GM23338 (cell line): ENCODE measurements around the gene RAD9B. TPM values are rescaled to one million over a fixed set of nuclear protein-coding genes. Genes with fewer than 3 reads are reported as not detected.

Source experiments
- ATAC-seq: fragments of 200-7000 bp; cut with Tn5 transposase; 3 replicates; pipeline ENCODE4 v1.9.1; 2020
- DNase-seq: peaks from one replicate; pipeline ENCODE4 v3.0.0-alpha.2; 2015; ENCODE audit warnings: low spot score
- H2AFZ ChIP-seq: fragments of 200-600 bp; sonication (generic); 2 replicates; pipeline ENCODE4 v1.8.0; 2016; ENCODE audit warnings: antibody characterized with exemption, mild to moderate bottlenecking, moderate library complexity
- H3F3A ChIP-seq: fragments of 200-600 bp; sonication (generic); replicated peaks from 2 replicates; pipeline ENCODE4 v1.8.0; 2017; ENCODE audit warnings: antibody characterized with exemption, mixed run types, low read depth
- H3K27ac ChIP-seq: fragments of 200-600 bp; sonication (generic); 2 replicates; pipeline ENCODE4 v1.6.1; 2016; ENCODE audit warnings: low read depth
- H3K27me3 ChIP-seq: fragments of 200-600 bp; sonication (generic); 2 replicates; pipeline ENCODE4 v1.8.0; 2016; ENCODE audit warnings: mild to moderate bottlenecking, mixed run types, moderate library complexity; ENCODE audit not compliant: insufficient read depth
- H3K36me3 ChIP-seq: fragments of 200-600 bp; sonication (generic); 2 replicates; pipeline ENCODE4 v1.8.0; 2016; ENCODE audit warnings: mild to moderate bottlenecking; ENCODE audit not compliant: insufficient read depth
- H3K4me1 ChIP-seq: fragments of 200-600 bp; sonication (generic); 2 replicates; pipeline ENCODE4 v1.8.0; 2016; ENCODE audit warnings: mild to moderate bottlenecking, moderate library complexity; ENCODE audit not compliant: insufficient read depth
- H3K4me2 ChIP-seq: fragments of 200-600 bp; sonication (generic); 2 replicates; pipeline ENCODE4 v1.7.1; 2017; ENCODE audit warnings: mixed run types
- H3K4me3 ChIP-seq: fragments of 200-600 bp; sonication (generic); 2 replicates; pipeline ENCODE4 v1.6.1; 2016; ENCODE audit warnings: mixed run types
- H3K79me2 ChIP-seq: fragments of 200-600 bp; sonication (generic); replicated peaks from 2 replicates; pipeline ENCODE4 v1.8.0; 2017; ENCODE audit warnings: mild to moderate bottlenecking; ENCODE audit not compliant: insufficient read depth
- H3K9me2 ChIP-seq: fragments of 200-600 bp; sonication (generic); 2 replicates; pipeline ENCODE4 v1.8.0; 2017; ENCODE audit not compliant: insufficient read depth
- H4K20me1 ChIP-seq: fragments of 200-600 bp; sonication (generic); replicated peaks from 2 replicates; pipeline ENCODE4 v1.8.0; 2017; ENCODE audit warnings: mild to moderate bottlenecking; ENCODE audit not compliant: insufficient read depth
- H3K27ac Mint-ChIP-seq: 2 replicates; pipeline ENCODE4 v1.8.0; 2020; ENCODE audit warnings: inconsistent platforms, mild to moderate bottlenecking, moderate library complexity, mixed read lengths
- H3K27me3 Mint-ChIP-seq: 3 replicates; pipeline ENCODE4 v1.8.0; 2022; ENCODE audit warnings: low read depth, mild to moderate bottlenecking, moderate library complexity, mixed read lengths, inconsistent platforms; ENCODE audit not compliant: insufficient read depth, poor library complexity
- H3K36me3 Mint-ChIP-seq: 3 replicates; pipeline ENCODE4 v1.8.0; 2021; ENCODE audit warnings: low read depth, mild to moderate bottlenecking, inconsistent platforms, moderate library complexity, mixed read lengths
- H3K4me1 Mint-ChIP-seq: 3 replicates; pipeline ENCODE4 v1.8.0; 2020; ENCODE audit warnings: mild to moderate bottlenecking, inconsistent platforms, mixed read lengths
- H3K4me3 Mint-ChIP-seq: 3 replicates; pipeline ENCODE4 v1.8.0; 2021; ENCODE audit warnings: moderate library complexity, mild to moderate bottlenecking, inconsistent platforms, mixed read lengths
- H3K9me3 Mint-ChIP-seq: 3 replicates; pipeline ENCODE4 v1.8.0; 2020; ENCODE audit warnings: moderate library complexity, mild to moderate bottlenecking, inconsistent platforms, mixed read lengths
- CREB1 ChIP-seq: fragments of 250-450 bp; sonication (Bioruptor Pico); IDR thresholded peaks from 2 replicates; pipeline ENCODE4 v1.5.0; 2020; ENCODE audit warnings: low read depth, mild to moderate bottlenecking, moderate library complexity
- CTCF ChIP-seq, 2 experiments: fragments of 200-600 bp in 1 of 2; sonication (generic) in 1 of 2; conservative IDR thresholded peaks; 2 replicates each; pipeline versions ENCODE4 v1.5.1 to v1.6.1; 2016 to 2017; ENCODE audit warnings: antibody characterized with exemption in 2 of 2, low read depth in 2 of 2, mild to moderate bottlenecking in 2 of 2, moderate library complexity in 1 of 2
- ETS1 ChIP-seq: IDR thresholded peaks from 2 replicates; pipeline ENCODE4 v1.6.1; 2016; ENCODE audit warnings: antibody characterized with exemption
- EZH2 ChIP-seq: fragments of 200-600 bp; sonication (generic); IDR thresholded peaks from one replicate; pipeline ENCODE4 v1.8.0; 2017; ENCODE audit warnings: antibody characterized with exemption, mild to moderate bottlenecking, low read depth; ENCODE audit not compliant: unreplicated experiment
- EZH2phosphoT487 ChIP-seq: fragments of 200-600 bp; sonication (generic); IDR thresholded peaks from one replicate; pipeline ENCODE4 v1.8.1; 2018; ENCODE audit warnings: antibody characterized with exemption; ENCODE audit not compliant: unreplicated experiment
- JUNB ChIP-seq: IDR thresholded peaks from one replicate; pipeline ENCODE4 v1.6.1; 2016; ENCODE audit warnings: antibody characterized with exemption; ENCODE audit not compliant: unreplicated experiment
- NANOG ChIP-seq: IDR thresholded peaks from 2 replicates; pipeline ENCODE4 v1.6.1; 2016; ENCODE audit warnings: antibody characterized with exemption, borderline replicate concordance
- POLR2AphosphoS5 ChIP-seq: IDR thresholded peaks from 2 replicates; pipeline ENCODE4 v1.6.1; 2016; ENCODE audit warnings: antibody characterized with exemption, low read depth
- REST ChIP-seq: IDR thresholded peaks from one replicate; pipeline ENCODE4 v1.6.1; 2018; ENCODE audit warnings: antibody characterized with exemption; ENCODE audit not compliant: unreplicated experiment
- ZNF114 ChIP-seq: fragments of 250-450 bp; sonication (Bioruptor Pico); IDR thresholded peaks from 2 replicates; pipeline ENCODE4 v1.5.0; 2020; ENCODE audit warnings: mild to moderate bottlenecking, moderate library complexity
- ZNF331 ChIP-seq: fragments of 250-450 bp; sonication (Bioruptor Pico); IDR thresholded peaks from 2 replicates; pipeline ENCODE4 v1.5.0; 2020; ENCODE audit warnings: low read depth, mild to moderate bottlenecking, moderate library complexity
- ZNF462 ChIP-seq: fragments of 250-450 bp; sonication (Bioruptor Pico); IDR thresholded peaks from 2 replicates; pipeline ENCODE4 v1.5.0; 2020; ENCODE audit warnings: mild to moderate bottlenecking, moderate library complexity
- polyA plus RNA-seq: library from polyadenylated mRNA; unstranded; fragments of >200 nt; fragmentation: Nextera tagmentation; extraction: Ambion mirVana; gene quantifications from 2 replicates; pipeline ENCODE4 v1.2.1, GENCODE V29; 2016
- total RNA-seq: library from RNA; depleted of rRNA; stranded (reverse); fragments of >200 nt; shearing (Covaris generic); gene quantifications from 2 replicates; pipeline ENCODE4 v1.2.3, GENCODE V29; 2014

The RAD9B gene
- total and polyA plus RNA-seq, 2 experiments from 2014 or later: not detected

- peaks cover 7% of the 10 kb centered on the region; the same call in 1 of the 2 replicates for H3K36me3 ChIP-seq
- peaks cover 3% of the 10 kb centered on the region; the same call in 1 of the 2 replicates for H4K20me1 ChIP-seq
- H3K4me3 ChIP-seq: no peak overlapping the region
- H3K4me1 ChIP-seq: peaks cover 7% of the 10 kb centered on the region
- no peak for DNase-seq
- Mint-ChIP-seq H3K4me1 (peaks cover 7% of the 10 kb centered on the region; the same call in 2 of the 3 replicates), H3K27ac (no peak overlapping the region), H3K4me3 (no peak overlapping the region), H3K36me3 (peaks cover 11% of the 10 kb centered on the region; the same call in 2 of the 3 replicates), H3K9me3 (no peaks in the 10 kb centered on the region), H3K27me3 (peaks cover 3% of the 10 kb centered on the region)
- TF ChIP-seq ZNF331 (CRISPR knock-in tag) (no peak), EZH2 (no peak), ZNF462 (CRISPR knock-in tag) (no peak), JUNB (no peak), POLR2AphosphoS5 (no peak), REST (no peak), ETS1 (no peak), NANOG (no peak), EZH2phosphoT487 (no peak), CTCF (conservative IDR thresholded peaks at IDR 0.05; ENCODE audit: low read depth in 2 of 2) (no peak), ZNF114 (CRISPR knock-in tag) (no peak), CREB1 (no peak)
- H3F3A ChIP-seq: no peaks in the 10 kb centered on the region
- H2AFZ ChIP-seq: no peak overlapping the region
- ATAC-seq: no peak
- H3K27ac ChIP-seq: no peak overlapping the region; the same call in 1 of the 2 replicates
- H3K79me2 ChIP-seq: peaks cover 11% of the 10 kb centered on the region
- no peaks in the 10 kb centered on the region for H3K9me2 ChIP-seq
- no peak overlapping the region for H3K4me2 ChIP-seq
- H3K27me3 ChIP-seq: no peaks in the 10 kb centered on the region
These were observed 41.8 kb downstream of the RAD9B start for GRCh38 chr12:110543965-110544364.
